HS-5 (cell line): Measurements from ENCODE around the gene PLTP.
"Not testable (repeated sequence)": the region's sequence is repeated elsewhere in the genome, so short reads cannot be mapped to it uniquely, and the experiment has no call there.

Experiments
- DNase-seq: peaks from one replicate; pipeline ENCODE4 v3.0.0-alpha.2; 2012; ENCODE audit warnings: low read depth

PLTP gene

DNA sequence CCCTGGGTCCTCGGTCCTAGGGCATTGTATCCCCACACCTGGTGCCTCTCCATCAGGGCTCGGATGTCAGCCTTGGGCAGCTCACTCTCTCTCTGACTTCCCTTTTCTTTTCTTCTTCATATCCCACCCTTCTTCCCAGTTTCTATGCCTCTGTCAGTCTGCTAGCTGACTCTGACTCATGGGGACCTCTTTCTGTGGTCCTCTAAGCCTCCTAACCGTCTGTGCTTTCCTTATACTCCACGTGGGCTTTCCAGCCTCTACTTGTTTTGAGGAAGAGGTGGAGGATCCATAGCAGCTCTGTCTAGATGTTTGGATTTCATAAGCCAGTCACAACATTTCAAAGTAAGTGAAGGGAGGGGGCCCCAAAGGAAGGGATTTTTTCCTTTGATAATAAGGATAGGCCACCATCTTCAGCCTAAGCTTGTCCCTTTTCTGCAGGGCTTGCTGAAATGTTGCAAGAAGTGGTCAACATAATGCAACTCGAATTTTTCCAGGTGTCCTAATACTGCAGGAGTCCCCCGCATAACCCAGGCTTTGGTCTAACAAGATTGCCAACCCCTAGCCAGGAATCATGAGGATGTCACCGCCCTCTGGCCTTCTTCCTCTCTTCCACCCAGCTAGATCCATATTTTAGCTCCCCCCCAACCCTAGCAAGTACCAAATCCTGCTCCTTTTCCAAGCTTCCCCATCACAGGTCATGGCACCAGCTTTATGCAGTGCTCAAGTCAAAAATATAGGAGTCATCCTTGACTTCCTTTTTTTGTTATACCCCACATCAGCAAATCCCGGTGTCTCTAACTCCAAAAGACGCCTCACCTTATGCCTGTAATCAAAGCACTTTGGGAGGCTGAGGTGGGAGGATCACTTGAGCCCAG, 8.7 kb upstream of the PLTP start:
- no peak for DNase-seq

DNA sequence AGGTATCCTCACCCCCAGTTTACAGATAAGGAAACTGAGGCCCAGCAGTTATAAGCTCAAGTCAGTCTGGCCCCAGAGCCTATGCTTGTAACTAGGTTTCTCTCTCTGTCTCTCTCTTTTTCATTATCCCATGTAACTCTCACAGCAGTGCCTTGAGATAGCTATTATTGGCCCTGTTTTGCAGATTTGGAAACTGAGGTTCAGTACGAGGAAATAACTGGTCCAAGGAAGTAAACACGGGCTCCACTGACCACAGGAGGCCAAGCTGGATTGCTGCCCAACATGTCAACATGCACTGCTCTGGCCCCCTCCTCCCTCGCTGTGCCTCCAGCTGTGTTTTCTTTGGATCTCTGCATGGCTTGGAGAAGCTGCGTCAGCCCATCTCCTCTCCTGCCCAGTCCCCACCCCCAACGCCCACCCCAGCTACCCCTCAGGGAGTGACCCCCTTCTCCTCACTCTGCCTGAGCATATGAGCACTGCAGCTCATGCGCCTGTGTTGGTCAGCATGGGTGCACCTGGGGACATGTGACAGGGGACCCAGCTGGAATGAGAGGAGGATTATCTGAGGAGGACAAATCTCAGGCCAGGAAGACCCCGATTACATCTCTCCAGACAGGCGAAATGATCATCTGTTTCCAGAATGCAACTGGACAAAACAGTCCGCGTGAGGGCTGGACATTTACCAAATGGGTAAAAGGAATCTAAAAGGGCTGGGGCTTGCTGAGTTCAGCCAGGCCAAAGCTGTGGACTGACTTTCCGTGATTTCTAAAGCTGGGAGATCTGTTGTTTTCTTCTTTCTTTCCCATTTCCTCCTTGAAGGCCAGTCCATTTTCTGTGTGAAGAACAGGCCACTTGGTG, 7.8 kb upstream of the PLTP start:
- no peak for DNase-seq

DNA sequence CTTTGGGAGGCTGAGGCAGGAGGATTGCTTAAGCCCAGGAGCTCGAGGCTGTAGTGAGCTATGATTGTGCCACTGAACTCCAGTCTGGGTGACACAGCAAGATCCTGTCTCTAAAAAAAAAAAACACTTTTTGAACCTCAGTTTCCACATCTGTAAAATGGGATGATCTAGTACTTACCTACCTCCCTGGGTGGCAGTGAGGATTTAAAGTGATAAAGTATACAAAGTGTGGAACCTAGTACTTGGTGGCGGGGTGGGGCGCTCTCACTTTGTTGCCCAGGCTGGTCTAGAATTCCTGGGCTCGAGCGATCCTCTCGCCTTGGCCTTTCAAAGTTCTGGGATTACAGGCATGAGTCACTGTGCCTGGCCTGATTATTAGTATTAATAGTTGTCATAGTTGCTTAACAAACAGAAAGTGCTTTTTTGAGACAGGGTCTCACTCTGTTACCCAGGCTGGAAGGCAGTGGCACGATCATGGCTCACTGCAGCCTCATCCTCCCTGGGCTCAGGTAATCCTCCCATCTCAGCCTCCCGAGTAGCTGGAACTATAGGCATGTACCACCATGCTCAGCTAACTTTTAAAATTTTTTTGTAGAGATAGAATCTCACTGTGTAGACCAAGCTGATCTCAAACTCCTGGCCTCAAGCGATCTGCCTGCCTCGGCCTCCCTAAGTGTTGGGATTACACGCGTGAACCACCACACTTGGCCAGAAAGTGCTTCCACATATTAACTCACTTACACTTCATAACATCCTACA, 7.0 kb upstream of the PLTP start:
- no peak for DNase-seq

DNA sequence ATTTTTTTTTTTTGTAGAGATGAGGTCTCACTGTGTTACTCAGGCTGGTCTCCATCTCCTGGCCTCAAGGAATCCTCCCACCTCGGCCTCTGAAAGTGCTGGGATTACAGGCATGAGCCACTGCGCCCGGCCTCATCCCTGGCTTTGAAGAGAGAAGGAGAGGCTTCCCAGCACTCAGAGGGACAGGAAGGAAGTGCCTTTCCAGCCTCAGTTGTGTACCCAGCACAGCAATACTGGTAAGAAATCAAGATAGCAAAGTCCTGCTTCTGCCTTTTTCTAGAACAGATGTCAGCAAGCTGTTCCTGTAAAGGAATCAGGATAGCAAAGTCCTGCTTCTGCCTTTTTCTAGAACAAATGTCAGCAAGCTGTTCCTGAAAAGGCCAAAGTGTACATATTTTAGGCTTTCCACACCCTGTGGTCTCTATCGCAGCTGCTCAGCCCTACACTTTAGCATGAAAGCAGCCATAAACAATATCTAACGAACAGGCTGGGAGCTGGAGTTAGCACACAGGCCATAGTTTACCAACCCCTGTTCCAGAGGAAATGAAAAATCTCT, 6.3 kb upstream of the PLTP start:
- no peak for DNase-seq

DNA sequence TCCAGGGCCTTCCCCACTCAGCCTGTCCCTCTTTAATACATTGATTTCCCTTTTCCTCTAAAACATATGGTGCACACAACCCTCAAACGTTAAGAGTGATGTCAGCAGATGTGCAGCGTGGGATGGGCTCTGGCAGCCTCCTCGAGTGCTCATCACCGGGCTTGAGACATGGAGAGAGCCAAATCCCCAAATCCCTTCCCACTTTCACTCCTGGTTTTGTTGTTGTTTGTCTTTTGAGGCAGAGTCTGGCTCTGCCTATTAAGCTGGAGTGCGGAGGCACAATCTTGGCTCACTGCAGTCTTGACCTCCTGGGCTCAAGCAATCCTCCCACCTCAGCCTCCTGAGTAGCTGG, 5.8 kb upstream of the PLTP start:
- no peak for DNase-seq

DNA sequence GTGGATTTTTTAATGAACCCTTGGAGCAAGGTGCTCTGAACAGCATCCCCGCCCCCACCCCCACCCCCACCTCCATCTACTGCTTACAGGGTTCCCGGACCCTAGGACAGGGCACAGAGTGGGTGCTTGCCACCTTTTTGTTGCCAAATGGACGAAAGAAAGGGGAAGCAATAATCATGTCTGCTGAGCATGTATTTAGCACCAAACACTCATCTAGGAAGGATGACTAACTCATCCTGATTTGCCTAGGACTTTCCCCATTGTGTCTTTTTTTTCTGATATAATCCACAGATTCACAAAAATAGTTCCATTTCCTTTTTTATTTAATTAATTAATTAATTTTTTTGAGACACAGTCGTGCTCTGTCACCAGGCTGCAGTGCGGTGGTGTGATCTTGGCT, 1.2 kb upstream of the PLTP start:
- no peak for DNase-seq

DNA sequence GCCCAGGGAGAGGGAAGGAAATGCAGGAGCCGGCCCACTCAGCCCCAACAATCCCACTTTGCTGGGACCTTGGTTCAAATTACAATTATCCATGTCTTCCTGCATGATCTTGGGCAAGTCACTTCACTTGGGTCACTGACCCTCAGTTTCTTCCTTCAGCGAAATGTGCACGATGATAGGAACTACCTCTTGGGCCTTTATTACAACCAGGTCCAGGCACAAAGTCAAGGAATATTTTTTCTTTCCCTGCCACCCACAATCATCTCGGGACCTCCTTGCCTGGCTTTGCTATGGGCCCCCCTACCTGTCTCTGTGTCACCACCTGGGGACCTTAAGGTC, 358 bp upstream of the PLTP start:
- DNase-seq: no peak

DNA sequence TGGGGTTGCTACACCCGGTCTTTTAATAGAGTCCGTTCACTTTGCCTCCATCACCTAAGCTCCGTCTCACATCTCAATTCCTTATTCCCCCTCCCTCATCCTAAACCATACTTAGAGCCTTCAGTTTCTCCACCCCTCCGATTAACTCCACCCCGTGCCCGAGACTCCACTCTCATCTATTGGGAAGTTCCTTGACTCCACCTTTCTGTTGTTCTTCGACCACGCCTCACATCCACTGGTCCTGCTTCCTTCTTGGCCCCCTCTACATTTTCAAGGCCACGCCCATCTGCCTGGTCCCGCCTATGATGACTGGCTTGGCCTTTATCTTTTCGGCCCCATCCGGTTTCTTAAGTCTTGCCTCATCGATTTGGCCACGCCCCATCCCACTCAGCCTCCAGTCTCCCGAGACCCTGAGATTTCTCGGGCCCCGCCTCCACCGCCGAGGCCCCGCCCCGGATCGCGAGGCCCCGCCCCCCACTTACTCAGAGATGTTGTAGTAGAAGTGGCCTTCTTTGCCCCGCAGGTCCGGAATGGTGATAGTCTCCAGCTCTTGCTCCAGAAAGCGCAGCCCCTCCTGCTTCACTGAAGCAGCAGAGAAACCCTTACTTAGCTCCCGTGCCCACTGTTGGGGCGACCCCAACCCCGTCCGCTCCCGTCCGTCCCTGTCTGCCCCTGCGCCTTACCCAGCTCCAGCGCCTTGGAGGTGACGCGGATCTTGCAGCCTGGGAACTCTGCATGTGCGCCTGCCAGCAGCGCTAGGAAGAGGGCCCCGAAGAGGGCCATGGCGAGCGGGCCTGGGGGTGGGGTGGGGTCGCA, 1.1 kb downstream of the PLTP start:
- no peak for DNase-seq

DNA sequence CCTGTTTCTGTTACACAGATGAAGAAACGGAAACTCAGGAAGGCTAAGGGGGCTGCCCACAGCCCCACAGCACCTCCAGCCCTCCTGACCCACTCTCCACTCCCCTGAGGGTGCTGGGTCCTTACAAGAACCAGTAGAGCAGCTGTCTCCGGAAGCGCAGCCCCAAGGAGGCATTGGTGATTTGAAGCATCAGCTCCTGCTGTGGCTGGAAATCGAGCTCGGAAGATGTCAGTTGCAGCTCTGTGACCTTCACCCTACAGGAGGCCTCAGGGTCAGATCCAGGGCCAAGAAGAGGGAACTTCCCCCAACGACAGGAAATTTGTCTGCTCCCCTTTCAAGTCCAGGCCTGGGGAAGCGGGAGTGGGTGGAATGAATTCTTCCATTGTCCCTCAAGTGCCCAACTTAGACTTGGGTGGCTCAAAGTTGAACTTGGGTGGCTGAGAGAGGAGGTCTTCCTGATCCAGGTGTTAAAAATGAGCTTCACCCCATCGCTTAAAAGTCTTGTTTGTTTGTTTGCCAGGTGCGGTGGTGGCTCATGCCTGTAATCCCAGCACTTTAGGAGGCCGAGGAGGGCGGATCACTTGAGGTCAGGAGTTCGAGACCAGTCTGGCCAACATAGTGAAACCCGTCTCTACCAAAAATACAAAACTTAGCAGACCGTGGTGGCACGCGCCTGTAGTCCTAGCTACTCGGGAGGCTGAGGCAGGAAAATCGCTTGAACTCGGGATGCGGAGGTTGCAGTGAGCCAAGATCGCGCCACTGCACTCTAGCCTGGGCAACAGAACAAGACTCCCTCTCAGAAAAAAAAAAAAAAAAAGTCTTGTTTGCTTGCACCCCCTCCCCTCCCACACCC, 1.9 kb downstream of the PLTP start:
- DNase-seq: no peak

DNA sequence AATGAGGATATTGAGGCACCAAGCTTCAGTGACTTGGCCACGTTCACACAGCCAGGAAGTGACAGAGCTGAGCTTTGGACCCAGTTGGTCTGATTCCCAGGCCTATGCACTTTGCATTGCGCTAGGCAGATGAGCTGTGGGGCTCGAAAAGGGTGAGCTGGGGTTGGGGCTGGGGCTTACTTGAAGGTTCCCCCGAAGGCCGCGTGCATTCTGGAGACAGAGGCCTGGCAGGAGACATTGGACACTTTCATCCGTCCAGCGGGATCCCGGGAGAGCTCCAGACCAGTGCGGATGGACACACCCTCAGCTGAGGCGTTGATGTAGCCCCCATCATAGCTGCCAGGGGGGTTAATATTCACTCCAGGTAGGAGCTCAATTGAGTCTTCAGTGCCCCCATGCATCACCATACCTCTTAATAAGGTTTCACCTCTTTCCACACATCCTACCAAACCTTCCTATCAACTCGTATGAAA, 2.6 kb downstream of the PLTP start:
- no peak for DNase-seq

DNA sequence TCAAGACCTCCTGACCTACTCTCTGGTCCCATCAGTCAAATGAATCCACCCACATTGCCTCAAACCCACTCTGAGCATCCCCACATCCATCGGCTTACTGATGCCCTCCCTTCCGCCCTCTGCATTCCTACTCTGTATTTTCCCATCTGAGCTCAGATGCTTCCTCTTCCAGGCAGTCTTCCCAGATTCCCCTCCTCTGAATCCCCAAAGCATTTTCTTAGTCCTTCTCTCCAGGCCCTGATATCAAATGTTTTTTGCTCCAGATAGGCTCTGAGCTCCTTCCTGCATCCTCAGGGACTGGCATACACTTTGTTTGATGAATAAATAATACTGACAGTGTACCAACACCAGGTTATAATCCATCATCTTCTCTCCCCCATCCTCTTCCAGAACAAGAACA, 3.9 kb downstream of the PLTP start:
- no peak for DNase-seq

DNA sequence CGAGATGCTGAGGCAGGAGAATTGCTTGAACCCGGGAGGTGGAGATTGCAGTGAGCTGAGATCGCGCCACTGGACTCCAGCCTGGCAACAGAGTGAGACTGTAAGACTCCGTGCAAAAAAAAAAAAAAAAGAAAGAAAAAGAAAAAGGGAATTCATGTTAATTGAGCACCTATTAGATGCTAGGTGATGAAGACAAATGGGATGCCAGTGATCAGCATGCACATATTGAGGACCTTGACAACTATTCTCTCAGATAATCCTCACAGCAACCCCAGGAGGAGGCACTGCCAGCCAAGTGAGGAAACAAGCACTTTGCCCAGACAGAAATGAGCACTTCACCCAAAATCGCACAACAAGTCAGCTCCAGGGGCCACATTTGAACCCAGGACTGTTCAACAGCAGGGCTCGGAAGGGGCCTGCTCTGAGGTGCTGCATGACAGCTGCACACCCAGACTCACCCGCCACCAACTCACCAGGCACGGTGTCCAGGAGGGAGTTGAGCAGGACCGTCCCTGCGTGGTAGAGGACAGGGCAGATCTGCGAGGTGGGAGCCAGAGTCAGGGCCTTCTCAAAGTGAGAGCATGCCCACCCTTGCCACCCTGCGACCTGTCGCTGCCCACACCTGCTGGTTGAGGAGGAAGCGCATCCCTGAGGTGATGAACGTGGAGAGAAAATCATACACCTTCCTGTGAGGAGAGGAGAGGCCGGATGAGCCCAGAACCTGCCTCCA, 4.6 kb downstream of the PLTP start:
- DNase-seq: no peak

DNA sequence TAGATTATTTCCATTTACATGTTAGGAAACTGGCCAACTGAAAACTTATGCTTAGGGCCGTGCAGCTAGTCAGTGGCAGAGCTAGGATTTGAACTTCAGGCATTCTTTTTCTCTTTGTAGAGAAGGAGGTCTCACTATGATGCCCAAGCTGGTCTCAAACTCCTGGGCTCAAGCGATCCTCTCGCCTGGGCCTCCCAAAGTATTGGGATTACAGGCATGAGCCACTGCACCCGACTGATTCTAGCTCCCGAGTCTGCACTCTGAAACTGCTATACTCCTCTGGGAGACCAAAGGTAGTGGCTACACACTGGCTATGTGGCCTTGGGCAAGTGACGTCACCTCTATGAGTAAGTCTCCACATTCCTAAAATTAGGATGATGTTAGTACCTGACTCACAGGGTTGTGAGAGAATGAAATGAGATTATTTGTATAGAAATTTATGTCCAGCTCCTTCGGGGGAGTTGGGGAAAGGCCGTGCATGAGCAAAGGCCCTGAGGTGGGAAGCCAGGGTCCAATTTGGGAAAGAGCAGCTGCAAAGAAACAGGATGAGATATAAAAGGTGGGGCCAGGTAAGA, 6.4 kb downstream of the PLTP start:
- peak; percentile 91 for DNase-seq

DNA sequence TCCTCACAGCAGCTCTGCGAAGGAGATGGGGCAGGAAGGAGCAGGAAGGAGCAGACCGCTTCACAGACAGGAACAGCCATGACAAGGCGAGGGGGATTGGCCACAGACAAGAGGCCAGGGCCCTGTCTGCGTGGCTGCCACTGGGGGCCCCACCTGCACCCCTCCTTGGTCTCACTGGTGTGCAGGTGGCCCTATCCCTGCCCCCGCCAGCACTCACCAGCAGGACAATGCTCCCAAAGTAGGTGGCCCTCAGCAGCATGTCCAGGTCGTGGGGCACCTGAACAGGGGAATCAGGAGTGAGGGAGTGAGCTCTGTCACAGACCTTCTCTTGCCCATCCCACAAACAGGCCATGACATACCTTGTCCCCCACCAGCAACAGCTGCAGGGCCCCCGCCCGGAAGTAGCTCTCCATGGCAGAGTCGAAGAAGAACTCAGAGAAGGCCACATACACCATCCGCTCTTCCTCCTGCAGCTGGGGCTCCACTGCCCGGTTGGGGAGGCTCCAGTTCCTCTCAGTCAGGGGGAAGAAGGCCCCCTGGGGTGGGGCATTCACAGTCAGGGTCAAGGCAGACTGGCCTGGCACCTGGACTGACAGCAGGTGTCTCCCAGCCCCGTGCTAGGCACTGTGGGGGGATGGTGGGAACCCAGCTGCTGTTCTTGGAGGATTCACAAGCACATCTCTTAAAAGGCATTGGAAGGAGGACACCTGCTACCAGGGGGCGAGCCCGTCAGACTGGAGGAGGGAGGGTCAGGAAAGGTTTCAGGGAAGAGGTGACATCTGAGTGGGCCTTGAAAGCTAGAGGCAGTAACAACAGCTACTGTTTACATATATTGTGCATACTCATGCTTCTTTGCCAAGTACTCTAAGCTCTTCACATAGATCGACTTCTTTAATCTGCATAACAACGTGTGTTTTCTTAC, 7.1 kb downstream of the PLTP start:
- no peak for DNase-seq

DNA sequence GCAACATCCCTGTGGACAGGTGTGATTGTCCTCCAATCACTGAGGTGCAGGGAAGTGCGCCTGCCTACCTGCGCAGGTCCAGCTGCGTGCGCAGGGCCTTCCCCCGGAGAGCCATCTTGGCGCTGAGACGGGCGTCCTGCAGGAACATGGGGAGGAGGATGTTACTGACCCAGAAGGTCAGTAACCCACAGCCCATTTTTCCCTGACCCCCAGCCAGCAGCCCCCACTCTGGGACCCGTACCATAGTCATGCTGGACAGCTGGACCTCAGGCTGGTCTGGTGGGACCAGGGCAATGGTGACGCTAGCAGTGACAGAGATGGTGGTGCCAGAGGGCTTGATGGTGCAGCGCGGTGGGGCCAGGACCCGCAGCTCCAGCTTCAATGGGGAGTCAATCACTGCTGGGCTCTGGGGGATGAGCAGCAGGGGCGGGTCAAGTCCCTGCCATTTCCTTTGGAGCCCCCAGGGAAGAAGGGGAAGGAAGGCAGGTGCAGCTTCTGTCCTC, 9.7 kb downstream of the PLTP start:
- DNase-seq: no peak

DNA sequence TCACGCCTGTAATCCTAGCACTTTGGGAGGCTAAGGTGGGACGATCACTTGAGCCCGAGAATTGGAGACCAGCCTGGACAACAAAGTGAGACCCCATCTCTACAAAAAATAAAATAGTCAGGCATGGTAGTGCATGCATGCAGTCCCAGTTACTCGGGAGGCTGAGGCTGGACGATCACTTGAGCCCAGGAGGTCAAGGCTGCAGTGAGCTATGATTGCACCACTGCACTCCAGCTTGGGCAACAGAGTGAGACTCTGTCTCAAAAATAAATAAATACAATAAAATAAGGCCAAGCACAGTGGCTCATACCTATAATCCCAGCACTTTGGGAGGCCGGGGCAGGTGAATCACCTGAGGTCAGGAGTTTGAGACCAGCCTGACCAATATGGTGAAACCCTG, 10.6 kb downstream of the PLTP start:
- not testable (repeated sequence) for DNase-seq

DNA sequence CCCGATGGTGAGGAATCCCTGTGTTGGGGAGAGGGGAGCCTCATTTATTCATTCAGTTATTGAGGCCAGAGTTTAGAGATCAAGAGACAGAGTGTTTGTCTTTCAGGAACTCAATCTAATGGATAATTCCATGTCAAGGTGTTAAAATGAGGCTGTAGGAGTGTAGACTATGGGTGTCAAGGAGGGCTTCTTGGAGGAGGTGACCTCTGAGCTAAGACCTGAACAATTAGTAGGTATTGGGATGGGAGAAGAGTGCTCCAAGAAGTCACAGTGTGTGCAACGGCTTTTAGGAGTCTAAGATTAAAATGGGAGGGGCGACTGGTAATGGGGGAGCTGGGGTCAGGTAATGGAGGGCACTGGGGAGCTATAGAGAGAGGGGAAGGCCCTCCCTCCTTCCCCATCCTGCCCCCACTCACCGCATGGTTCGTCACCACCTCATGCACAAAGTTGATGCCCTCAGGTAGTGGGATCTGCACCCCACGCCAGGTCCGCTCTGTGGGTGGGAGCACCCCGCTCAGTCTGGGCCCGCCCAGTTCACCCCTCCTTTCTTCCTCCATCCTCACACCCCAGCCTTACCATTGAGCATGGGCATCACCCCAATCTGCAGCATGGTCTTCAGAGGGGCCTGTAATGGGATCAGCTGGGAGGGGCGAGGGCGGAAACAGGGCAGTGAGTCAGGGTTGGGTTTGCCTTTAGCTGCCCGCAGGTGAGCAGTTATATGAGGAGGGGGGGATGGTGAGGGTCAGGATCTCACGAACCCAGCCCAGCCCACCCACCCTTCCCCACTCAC, 12.7 kb downstream of the PLTP start:
- no peak for DNase-seq
